Neural cell (in vitro differentiated cells): Measurements from ENCODE around the gene KLHDC8A. TPM values are rescaled to one million over a fixed set of nuclear protein-coding genes. Genes with fewer than 3 reads are reported as not detected.

Source experiments
- H2AFZ ChIP-seq: fragments of 200-600, 300-800 bp; sonication (generic), shearing (Covaris generic); 2 replicates; pipeline ENCODE4 v1.6.0; 2014; ENCODE audit warnings: low read depth, mild to moderate bottlenecking, antibody characterized with exemption, low read length, moderate library complexity
- H3F3A ChIP-seq: fragments of 200-600 bp; shearing (Covaris generic); 2 replicates; pipeline ENCODE4 v1.6.1; 2016; ENCODE audit warnings: mild to moderate bottlenecking, moderate library complexity, mixed read lengths, antibody characterized with exemption, low read length; ENCODE audit not compliant: insufficient read depth, poor library complexity, severe bottlenecking
- H3K27ac ChIP-seq: fragments of 200-600, 300-800 bp; sonication (generic), shearing (Covaris generic); 2 replicates; pipeline ENCODE4 v1.5.1; 2014; ENCODE audit warnings: mild to moderate bottlenecking, low read length, moderate library complexity
- H3K27me3 ChIP-seq: fragments of 300-800, 200-600 bp; sonication (generic), shearing (Covaris generic); 2 replicates; pipeline ENCODE4 v1.6.0; 2014; ENCODE audit warnings: mild to moderate bottlenecking, low read depth, low read length, moderate library complexity; ENCODE audit not compliant: insufficient read depth
- H3K36me3 ChIP-seq: fragments of 300-800, 200-600 bp; sonication (generic), shearing (Covaris generic); 2 replicates; pipeline ENCODE4 v1.5.1; 2014; ENCODE audit warnings: mild to moderate bottlenecking, antibody characterized with exemption, low read length, moderate library complexity; ENCODE audit not compliant: insufficient read depth
- H3K4me2 ChIP-seq: fragments of 300-800, 200-600 bp; sonication (generic), shearing (Covaris generic); 2 replicates; pipeline ENCODE4 v1.6.0; 2014; ENCODE audit warnings: mild to moderate bottlenecking, low read length
- H3K4me3 ChIP-seq: fragments of 300-800, 200-600 bp; sonication (generic), shearing (Covaris generic); 2 replicates; pipeline ENCODE4 v1.5.1; 2014; ENCODE audit warnings: mild to moderate bottlenecking, low read length, moderate library complexity
- H3K79me2 ChIP-seq: fragments of 200-600 bp; shearing (Covaris generic); replicated peaks from 2 replicates; pipeline ENCODE4 v1.6.0; 2014; ENCODE audit warnings: mild to moderate bottlenecking, low read length, moderate library complexity; ENCODE audit not compliant: insufficient read depth
- H3K9ac ChIP-seq: fragments of 300-800, 200-600 bp; sonication (generic), shearing (Covaris generic); 2 replicates; pipeline ENCODE4 v1.6.1; 2016; ENCODE audit warnings: mild to moderate bottlenecking, low read length, mixed read lengths
- H3K9me2 ChIP-seq: fragments of 200-600 bp; shearing (Covaris generic); 2 replicates; pipeline ENCODE4 v1.6.1; 2016; ENCODE audit warnings: mild to moderate bottlenecking, low read length, mixed read lengths; ENCODE audit not compliant: insufficient read depth
- H3K9me3 ChIP-seq: fragments of 200-600, 300-800 bp; sonication (generic), shearing (Covaris generic); 2 replicates; pipeline ENCODE4 v1.6.1; 2016; ENCODE audit warnings: mild to moderate bottlenecking, mixed run types, low read length, moderate library complexity, mixed read lengths
- H4K20me1 ChIP-seq: fragments of 200-600 bp; shearing (Covaris generic); 2 replicates; pipeline ENCODE4 v1.6.1; 2016; ENCODE audit warnings: mild to moderate bottlenecking, mixed run types; ENCODE audit not compliant: insufficient read depth
- CTCF ChIP-seq: fragments of 450-650 bp; IDR thresholded peaks from 2 replicates; pipeline ENCODE4 v1.5.1; 2014; ENCODE audit warnings: antibody characterized with exemption, mild to moderate bottlenecking, moderate library complexity; ENCODE audit not compliant: poor library complexity, severe bottlenecking
- EP300 ChIP-seq: fragments of 450-650 bp; conservative IDR thresholded peaks from 2 replicates; pipeline ENCODE4 v1.6.1; 2014; ENCODE audit warnings: antibody characterized with exemption, mild to moderate bottlenecking, moderate library complexity; ENCODE audit not compliant: poor library complexity, severe bottlenecking
- EZH2 ChIP-seq: fragments of 200-600, 300-800 bp; shearing (Covaris generic), sonication (generic); IDR thresholded peaks from 2 replicates; pipeline ENCODE4 v1.6.1; 2014; ENCODE audit warnings: antibody characterized with exemption, low read length, borderline replicate concordance, mild to moderate bottlenecking; ENCODE audit not compliant: insufficient read depth, poor library complexity, severe bottlenecking
- MXI1 ChIP-seq: fragments of 450-650 bp; conservative IDR thresholded peaks from 2 replicates; pipeline ENCODE4 v1.6.1; 2014; ENCODE audit warnings: antibody characterized with exemption, mild to moderate bottlenecking; ENCODE audit not compliant: poor library complexity, severe bottlenecking
- POLR2AphosphoS5 ChIP-seq: IDR thresholded peaks from 2 replicates; pipeline ENCODE4 v1.6.1; 2012
- RAD21 ChIP-seq: fragments of 450-650 bp; conservative IDR thresholded peaks from 2 replicates; pipeline ENCODE4 v1.6.1; 2014; ENCODE audit warnings: antibody characterized with exemption, mild to moderate bottlenecking, moderate library complexity
- SMC3 ChIP-seq: fragments of 450-650 bp; conservative IDR thresholded peaks from 2 replicates; pipeline ENCODE4 v1.6.1; 2014; ENCODE audit warnings: antibody characterized with exemption, mild to moderate bottlenecking, moderate library complexity; ENCODE audit not compliant: poor library complexity
- TAF1 ChIP-seq: IDR thresholded peaks from 2 replicates; pipeline ENCODE4 v1.6.1; 2012; ENCODE audit warnings: low read depth
- polyA plus RNA-seq: library from polyadenylated mRNA; depleted of rRNA; stranded (reverse); fragments of >200 nt; gene quantifications from 2 replicates; pipeline ENCODE4 v1.2.3, GENCODE V29; 2014
- TF ChIP-seq, protein P1 (sequence below): IDR thresholded peaks from 2 replicates; pipeline ENCODE4 v1.6.1; 2012; ENCODE audit warnings: borderline replicate concordance

KLHDC8A gene
- polyA plus RNA-seq, 1 donor from 2014 or later, result 7.7 TPM

DNA sequence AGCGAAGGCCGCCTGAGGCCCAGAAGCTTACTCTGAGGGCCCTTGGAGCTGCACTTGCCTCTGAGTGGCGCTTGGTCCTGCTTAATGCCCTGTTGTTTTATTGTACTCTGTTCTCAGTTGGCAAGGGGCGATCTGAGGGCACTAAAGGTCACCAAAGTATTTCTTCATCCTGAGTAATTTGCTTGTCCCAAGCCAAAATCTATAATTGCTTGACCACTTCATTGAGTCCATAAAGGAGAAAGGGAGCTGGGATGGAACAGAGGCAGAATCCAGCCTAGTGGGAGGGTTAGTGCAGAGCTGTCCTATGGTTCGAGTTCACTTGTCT is 34.8 kb downstream of the KLHDC8A start:
- no peaks in the 10 kb centered on the region for H3K9me3 ChIP-seq
- no peaks in the 10 kb centered on the region for H3K36me3 ChIP-seq
- no peak for TF ChIP-seq TAF1
- TF ChIP-seq, protein P1, sequence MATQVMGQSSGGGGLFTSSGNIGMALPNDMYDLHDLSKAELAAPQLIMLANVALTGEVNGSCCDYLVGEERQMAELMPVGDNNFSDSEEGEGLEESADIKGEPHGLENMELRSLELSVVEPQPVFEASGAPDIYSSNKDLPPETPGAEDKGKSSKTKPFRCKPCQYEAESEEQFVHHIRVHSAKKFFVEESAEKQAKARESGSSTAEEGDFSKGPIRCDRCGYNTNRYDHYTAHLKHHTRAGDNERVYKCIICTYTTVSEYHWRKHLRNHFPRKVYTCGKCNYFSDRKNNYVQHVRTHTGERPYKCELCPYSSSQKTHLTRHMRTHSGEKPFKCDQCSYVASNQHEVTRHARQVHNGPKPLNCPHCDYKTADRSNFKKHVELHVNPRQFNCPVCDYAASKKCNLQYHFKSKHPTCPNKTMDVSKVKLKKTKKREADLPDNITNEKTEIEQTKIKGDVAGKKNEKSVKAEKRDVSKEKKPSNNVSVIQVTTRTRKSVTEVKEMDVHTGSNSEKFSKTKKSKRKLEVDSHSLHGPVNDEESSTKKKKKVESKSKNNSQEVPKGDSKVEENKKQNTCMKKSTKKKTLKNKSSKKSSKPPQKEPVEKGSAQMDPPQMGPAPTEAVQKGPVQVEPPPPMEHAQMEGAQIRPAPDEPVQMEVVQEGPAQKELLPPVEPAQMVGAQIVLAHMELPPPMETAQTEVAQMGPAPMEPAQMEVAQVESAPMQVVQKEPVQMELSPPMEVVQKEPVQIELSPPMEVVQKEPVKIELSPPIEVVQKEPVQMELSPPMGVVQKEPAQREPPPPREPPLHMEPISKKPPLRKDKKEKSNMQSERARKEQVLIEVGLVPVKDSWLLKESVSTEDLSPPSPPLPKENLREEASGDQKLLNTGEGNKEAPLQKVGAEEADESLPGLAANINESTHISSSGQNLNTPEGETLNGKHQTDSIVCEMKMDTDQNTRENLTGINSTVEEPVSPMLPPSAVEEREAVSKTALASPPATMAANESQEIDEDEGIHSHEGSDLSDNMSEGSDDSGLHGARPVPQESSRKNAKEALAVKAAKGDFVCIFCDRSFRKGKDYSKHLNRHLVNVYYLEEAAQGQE, result no peak
- TF ChIP-seq POLR2AphosphoS5, result no peak
- no peak for TF ChIP-seq SMC3
- TF ChIP-seq MXI1, result no peak
- no peak for TF ChIP-seq RAD21
- no peak for TF ChIP-seq EP300
- TF ChIP-seq CTCF, result no peak
- TF ChIP-seq EZH2, result no peak
- H3K4me3 ChIP-seq, result peak overlapping the region; percentile 80
- no peaks in the 10 kb centered on the region for H3F3A ChIP-seq
- H3K9ac ChIP-seq, result no peak overlapping the region
- no peaks in the 10 kb centered on the region for H4K20me1 ChIP-seq
- peaks cover 32% of the 10 kb centered on the region for H3K79me2 ChIP-seq
- no peak overlapping the region for H2AFZ ChIP-seq
- H3K27ac ChIP-seq, result peak overlapping the region; percentile 31
- H3K4me2 ChIP-seq, result no peak overlapping the region
- no peaks in the 10 kb centered on the region for H3K27me3 ChIP-seq
- H3K9me2 ChIP-seq, result no peaks in the 10 kb centered on the region

- Histone ChIP-seq H4K20me1 (no peaks in the 10 kb centered on the region), H3K27ac (peak within 1 kb of the TSS; percentile 79), H3K9me2 (no peaks in the 10 kb centered on the region), H3K4me3 (peak within 1 kb of the TSS; percentile 80), H3K4me2 (peak within 1 kb of the TSS; percentile 75), H3K9ac (peak within 1 kb of the TSS; percentile 78), H3K79me2 (peaks cover 38% of the 10 kb centered on the region), H2AFZ (peak within 1 kb of the TSS; percentile 73), H3F3A (no peaks in the 10 kb centered on the region), H3K27me3 (no peaks in the 10 kb centered on the region), H3K36me3 (no peaks in the 10 kb centered on the region), H3K9me3 (no peaks in the 10 kb centered on the region)
- TF ChIP-seq MXI1 (peak; percentile 75), SMC3 (peak; percentile 64), EP300 (no peak), RAD21 (peak; percentile 51), TAF1 (peak; percentile 93), CTCF (peak; percentile 60), EZH2 (no peak), POLR2AphosphoS5 (peak; percentile 91)
- TF ChIP-seq, protein P1, result peak; percentile 87
These were observed 35.4 kb downstream of the KLHDC8A start, which contains the start of gene NUAK2 for GRCh38 chr1:205321162-205321958. Gene NUAK2 (minus strand): TSS chr1:205321745. CDS start chr1:205321628, 117 bp downstream.
